ES-I3 (cell line): ENCODE results near the gene ATN1.
"Not testable (repeated sequence)": the region's sequence is repeated elsewhere in the genome, so short reads cannot be mapped to it uniquely, and the experiment has no call there.

Experiments used
- H3K36me3 ChIP-seq: 2 replicates; pipeline ENCODE4 v1.6.1; 2013; ENCODE audit warnings: mild to moderate bottlenecking, low read length, control low read depth, moderate library complexity; ENCODE audit not compliant: insufficient read depth
- H3K4me1 ChIP-seq: 2 replicates; pipeline ENCODE4 v1.6.1; 2013; ENCODE audit warnings: mild to moderate bottlenecking, control low read depth, low read length; ENCODE audit not compliant: insufficient read depth
- H3K9ac ChIP-seq: 2 replicates; pipeline ENCODE4 v1.6.1; 2013; ENCODE audit warnings: low read depth, mild to moderate bottlenecking, low read length, moderate library complexity
- H3K9me3 ChIP-seq: 2 replicates; pipeline ENCODE4 v1.6.1; 2013; ENCODE audit warnings: mild to moderate bottlenecking, low read length, moderate library complexity; ENCODE audit not compliant: control insufficient read depth, insufficient read depth

The ATN1 gene, protein sequence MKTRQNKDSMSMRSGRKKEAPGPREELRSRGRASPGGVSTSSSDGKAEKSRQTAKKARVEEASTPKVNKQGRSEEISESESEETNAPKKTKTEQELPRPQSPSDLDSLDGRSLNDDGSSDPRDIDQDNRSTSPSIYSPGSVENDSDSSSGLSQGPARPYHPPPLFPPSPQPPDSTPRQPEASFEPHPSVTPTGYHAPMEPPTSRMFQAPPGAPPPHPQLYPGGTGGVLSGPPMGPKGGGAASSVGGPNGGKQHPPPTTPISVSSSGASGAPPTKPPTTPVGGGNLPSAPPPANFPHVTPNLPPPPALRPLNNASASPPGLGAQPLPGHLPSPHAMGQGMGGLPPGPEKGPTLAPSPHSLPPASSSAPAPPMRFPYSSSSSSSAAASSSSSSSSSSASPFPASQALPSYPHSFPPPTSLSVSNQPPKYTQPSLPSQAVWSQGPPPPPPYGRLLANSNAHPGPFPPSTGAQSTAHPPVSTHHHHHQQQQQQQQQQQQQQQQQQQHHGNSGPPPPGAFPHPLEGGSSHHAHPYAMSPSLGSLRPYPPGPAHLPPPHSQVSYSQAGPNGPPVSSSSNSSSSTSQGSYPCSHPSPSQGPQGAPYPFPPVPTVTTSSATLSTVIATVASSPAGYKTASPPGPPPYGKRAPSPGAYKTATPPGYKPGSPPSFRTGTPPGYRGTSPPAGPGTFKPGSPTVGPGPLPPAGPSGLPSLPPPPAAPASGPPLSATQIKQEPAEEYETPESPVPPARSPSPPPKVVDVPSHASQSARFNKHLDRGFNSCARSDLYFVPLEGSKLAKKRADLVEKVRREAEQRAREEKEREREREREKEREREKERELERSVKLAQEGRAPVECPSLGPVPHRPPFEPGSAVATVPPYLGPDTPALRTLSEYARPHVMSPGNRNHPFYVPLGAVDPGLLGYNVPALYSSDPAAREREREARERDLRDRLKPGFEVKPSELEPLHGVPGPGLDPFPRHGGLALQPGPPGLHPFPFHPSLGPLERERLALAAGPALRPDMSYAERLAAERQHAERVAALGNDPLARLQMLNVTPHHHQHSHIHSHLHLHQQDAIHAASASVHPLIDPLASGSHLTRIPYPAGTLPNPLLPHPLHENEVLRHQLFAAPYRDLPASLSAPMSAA (N-terminal part only)

DNA sequence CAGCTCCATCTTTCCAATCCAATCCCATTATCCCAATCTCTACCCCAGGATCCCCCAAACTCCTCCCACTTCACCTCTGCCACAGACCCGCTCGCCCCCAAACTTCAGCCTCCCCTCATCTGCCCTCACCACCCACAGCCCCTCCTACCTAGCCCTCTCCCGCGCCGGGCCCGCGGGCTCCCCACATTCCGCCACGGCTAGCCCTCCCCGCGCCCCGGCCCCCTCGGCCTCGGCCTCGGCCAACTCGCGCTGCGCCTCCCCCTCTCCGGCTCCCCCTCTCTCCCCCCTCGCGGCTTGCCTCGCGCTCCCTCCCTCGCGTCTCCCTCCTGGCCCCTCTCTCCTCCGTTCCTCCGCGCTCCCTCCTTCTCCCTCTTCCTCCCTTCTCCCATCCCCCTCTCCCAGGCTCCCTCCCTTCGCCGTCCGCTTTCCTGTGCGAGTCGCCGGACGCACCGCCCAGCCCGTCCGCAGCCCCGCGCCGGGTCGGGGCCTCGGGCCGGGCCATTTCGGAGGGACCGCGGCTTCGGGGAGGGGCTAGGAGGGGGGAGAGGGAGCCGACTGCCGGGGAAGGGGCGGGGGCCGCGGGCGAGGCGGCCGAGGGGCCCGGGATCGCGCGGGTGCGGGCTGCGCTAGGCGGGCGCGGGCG lies at the start of gene ATN1:
Gene ATN1 (plus strand): TSS at position 581 of the 643 bp plus-strand sequence. CDS start 6,043 bp downstream, outside the sequence.
- Histone ChIP-seq H3K36me3 (peaks cover 4% of the 10 kb centered on the region), H3K9me3 (no peaks in the 10 kb centered on the region), H3K4me1 (peaks cover 21% of the 10 kb centered on the region), H3K9ac (peak within 1 kb of the TSS; percentile 81)

DNA sequence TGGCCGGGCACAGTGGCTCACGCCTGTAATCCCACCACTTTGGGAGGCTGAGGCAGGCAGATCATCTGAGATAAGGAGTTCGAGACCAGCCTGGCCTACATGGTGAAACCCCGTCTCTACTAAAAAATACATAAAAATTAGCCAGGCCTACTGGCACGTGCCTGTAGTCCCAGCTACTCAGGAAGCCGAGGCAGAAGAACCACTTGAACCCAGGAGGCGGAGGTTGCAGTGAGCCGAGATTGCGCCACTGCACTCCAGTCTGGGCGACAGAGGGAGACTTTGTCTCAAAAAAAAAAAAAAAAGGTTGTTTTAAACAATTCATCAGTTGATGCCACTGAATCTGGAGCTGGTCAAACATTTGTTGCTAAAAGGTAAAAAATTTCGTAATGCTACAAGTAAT lies 47.9 kb upstream of the ATN1 start:
- not testable (repeated sequence) for H3K9ac ChIP-seq, H3K9me3 ChIP-seq, H3K4me1 ChIP-seq, H3K36me3 ChIP-seq

DNA sequence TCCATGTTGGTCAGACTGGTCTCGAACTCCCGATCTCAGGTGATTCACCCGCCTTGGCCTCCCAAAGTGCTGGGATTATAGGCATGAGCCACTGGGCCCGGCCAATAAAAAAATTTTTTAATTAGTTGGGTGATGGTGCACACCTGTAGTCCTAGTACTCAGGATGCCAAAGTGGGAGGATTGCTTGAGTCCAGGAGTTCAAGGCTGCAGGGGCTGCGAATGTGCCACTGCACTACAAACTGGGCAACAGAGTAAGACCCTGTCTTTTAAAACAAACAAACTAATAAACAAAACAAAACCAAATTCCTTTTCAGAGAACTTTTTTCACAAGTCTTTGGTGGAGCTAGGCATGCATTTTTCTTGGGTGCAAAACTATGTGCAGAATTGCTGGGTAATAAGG lies 44.5 kb upstream of the ATN1 start:
- H3K9me3 ChIP-seq, result no peaks in the 10 kb centered on the region
- H3K4me1 ChIP-seq, result peaks cover 18% of the 10 kb centered on the region
- H3K9ac ChIP-seq, result no peak overlapping the region
- H3K36me3 ChIP-seq, result no peaks in the 10 kb centered on the region

DNA sequence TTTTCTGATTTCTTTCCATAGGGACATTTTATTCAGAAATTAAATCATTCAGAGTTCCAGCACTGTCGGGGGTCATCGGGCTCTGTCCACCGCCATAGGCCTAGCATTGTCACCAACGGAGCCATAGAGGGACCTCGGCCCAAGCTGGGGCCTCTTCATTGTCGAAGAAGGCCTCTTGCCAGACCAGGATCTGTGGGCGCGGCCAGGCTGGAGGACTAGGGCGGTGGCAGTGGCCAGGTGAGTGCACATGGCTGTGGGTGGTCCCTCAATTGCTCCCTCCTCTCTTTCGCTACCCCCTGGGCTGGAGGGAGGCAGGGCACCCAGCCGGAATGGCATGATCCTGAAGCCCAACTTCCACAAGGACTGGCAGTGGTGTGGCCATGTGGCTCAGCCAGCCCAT lies 44.1 kb upstream of the ATN1 start:
- peaks cover 23% of the 10 kb centered on the region for H3K4me1 ChIP-seq
- H3K9me3 ChIP-seq, result no peaks in the 10 kb centered on the region
- H3K36me3 ChIP-seq, result no peaks in the 10 kb centered on the region
- no peak overlapping the region for H3K9ac ChIP-seq

DNA sequence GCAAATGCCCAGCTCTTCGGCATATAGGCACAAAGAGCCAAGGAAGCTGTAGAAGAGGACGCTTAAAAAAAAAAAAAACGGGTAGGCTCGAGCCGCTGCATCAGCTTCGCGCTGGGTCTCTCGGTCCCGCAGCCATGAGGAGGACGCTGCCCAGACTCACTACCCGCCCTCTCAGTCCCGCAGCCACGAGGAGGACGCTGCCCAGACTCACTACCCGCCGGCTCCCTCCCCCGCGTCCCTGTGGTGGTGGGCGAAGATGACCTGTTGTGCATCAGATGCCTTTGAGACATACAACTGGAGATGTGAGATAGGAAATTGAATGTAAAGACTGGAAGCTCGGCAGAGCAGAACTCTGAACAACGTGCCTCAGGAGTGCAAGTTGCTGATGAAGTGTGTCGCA lies 43.2 kb upstream of the ATN1 start:
- Histone ChIP-seq H3K9ac (no peak overlapping the region), H3K36me3 (0 out of 2 replicates have a peak, but pooled peaks cover under 1% of the 10 kb centered on the region), H3K4me1 (peaks cover 23% of the 10 kb centered on the region), H3K9me3 (no peaks in the 10 kb centered on the region)

DNA sequence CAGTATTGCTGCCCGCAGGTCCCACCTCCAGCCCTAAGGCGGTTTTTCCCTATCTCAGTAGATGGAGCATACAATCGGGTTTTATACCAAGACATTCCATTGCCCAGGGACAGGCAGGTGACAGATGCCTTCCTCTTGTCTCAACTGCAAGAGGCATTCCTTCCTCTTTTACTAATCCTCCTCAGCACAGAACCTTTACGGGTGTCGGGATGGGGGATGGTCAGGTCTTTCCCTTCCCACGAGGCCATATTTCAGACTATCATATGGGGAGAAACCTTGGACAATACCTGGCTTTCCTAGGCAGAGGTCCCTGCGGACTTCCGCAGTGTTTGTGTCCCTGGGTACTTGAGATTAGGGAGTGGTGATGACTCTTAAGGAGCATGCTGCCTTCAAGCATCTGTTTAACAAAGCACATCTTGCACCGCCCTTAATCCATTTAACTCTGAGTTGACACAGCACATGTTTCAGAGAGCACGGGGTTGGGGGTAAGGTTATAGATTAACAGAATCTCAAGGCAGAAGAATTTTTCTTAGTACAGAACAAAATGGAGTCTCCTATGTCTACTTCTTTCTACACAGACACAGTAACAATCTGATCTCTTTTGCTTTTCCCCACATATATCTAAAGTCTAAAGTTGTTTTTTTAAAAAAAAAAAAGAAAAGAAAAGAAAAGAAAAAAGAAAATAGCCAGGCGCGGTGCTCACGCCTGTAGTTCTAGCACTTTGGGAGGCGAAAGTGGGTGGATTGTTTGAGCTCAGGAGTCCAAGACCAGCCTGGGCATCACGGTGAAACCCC lies 41.4 kb upstream of the ATN1 start:
- H3K9ac ChIP-seq, H3K9me3 ChIP-seq, H3K36me3 ChIP-seq: not testable (repeated sequence)
- H3K4me1 ChIP-seq, result peaks cover 29% of the 10 kb centered on the region

DNA sequence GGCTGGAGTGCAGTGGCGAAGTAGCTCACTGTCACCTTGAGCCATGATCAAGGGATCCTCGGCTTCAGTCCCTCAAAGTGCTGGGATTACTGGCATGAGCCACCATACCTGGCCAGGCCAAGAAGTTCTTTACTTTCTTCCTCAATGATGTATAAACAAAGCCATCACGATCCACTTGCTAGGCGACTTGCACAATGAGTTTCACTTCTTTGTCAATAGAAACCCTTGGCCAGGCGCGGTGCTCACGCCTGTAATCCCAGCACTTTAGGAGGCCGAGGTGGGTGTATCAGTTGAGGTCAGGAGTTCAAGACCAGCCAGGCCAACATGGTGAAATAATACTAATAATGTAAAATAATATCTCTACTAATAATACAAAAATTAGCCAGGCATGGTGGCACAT lies 40.3 kb upstream of the ATN1 start:
- Histone ChIP-seq H3K9me3 (no peaks in the 10 kb centered on the region), H3K4me1 (peaks cover 29% of the 10 kb centered on the region), H3K9ac (no peak overlapping the region), H3K36me3 (0 out of 2 replicates have a peak, but pooled peaks cover 2% of the 10 kb centered on the region)

DNA sequence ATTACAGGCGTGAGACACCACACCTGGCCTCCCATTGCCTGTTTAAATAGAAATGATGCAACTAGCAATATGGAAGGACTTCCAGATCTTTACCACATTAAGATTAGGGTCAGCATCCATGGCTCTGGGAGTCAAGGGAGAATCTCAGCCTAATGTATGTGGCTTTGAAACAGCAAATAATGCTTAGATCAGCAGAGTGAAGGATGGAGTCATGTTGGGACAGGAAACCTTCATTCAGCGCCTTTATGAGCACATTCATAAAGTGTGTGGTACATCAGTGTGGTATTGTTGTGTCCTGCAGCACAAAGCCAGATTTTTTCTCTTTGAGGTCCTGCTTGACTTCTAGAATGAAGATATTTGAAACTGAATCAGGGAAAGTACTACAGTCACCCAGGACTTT lies 39.4 kb upstream of the ATN1 start:
- H3K9ac ChIP-seq, result no peak overlapping the region
- H3K4me1 ChIP-seq, result peaks cover 29% of the 10 kb centered on the region
- 0 out of 2 replicates have a peak, but pooled peaks cover 2% of the 10 kb centered on the region for H3K36me3 ChIP-seq
- no peaks in the 10 kb centered on the region for H3K9me3 ChIP-seq

DNA sequence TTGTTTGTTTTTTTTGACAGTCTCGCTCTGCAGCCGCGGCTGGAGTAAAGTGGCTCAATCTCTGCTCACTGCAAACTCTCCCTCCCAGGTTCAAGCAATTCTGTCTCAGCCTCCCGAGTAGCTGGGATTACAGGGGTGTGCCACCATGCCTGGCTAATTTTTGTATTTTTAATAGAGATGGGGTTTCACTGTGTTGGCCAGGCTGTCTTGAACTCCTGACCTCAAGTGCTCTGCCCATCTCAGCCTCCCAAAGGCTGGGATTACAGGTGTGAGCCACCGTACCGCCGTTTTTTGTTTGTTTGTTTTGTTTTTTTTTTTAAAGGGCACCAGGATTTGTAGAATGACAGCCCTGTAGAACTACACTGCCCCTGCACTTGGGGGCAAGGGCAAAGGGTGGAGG lies 39.0 kb upstream of the ATN1 start:
- H3K9ac ChIP-seq, H3K9me3 ChIP-seq, H3K36me3 ChIP-seq: not testable (repeated sequence)
- peaks cover 29% of the 10 kb centered on the region for H3K4me1 ChIP-seq

DNA sequence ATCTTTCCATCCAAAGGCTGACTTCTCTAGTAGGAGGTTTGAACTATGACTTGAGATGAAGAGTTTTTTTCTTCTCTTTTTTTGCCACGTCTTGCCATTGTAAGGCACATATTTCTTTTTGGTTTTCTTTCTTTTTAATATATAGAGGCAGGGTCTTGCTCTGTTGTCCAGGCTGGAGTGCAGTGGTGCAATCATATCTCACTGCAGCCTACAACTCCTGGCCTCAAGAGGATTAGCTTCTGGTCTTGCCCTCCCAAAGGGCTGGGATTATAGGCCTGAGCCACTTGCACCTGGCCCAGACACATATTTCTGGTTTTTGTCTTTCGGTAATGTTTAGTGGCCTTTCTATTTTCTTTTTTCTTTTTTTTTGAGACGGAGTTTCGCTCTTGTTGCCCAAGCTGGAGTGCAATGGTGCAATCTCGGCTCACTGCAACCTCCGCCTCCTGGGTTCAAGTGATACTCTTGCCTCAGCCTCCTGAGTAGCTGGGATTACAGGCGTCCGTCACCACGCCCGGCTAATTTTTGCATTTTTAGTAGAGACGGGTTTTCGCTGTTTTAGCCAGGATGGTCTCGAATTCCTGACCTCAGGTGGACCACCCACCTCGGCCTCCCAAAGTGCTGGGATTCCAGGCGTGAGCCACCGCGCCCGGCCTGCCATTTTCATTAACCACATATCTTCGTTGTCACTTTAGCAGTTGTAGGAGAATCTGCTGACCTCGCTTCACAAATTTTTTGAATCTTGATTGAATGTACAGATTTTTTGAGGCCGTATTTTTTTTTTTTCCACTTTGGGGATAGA lies 37.8 kb upstream of the ATN1 start:
- H3K36me3 ChIP-seq, H3K9me3 ChIP-seq: not testable (repeated sequence)
- peak overlapping the region; percentile 25 for H3K9ac ChIP-seq
- peaks cover 24% of the 10 kb centered on the region for H3K4me1 ChIP-seq

DNA sequence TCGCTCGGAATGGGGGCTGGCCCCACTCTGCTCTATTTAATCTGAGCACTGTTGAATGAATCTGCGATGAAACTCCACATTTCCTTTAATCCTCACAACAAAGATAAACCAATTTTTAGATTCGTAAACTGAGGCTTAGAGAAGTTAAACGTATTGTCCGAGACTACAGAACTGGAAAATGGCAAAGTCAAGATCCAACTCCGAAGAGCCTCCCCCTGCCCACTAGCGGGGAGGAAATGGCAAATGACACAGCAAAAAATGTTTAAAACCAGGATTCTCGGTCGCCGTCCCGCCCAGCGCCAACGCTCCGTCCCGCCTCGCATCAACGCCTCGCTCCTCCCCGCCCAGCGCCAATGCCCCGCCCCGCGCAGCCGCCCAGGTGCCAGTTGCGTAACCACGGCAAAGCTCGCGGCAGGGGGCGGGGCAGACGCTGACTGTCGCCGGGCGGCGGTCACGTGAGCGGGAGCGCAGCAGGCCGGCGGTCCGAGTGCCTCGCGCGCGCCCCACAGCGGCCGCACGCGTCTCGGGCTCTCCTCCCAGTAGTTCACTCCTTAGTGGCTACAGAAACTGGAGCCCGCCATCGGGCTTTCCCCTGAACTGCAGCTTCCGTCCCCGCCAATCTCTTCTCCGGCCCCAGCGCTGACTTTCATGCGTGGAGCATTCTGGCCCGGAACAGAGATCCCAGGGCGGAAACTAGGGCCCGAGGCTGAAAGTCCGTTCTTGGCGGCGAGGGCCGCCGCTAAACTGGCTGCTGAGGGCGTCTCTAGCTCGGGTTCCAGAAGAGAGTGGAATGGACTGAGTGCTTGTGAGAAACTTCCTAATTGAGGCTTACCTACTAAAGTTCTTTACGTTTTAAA lies 36.7 kb upstream of the ATN1 start:
- H3K9me3 ChIP-seq, result no peaks in the 10 kb centered on the region
- peaks cover 22% of the 10 kb centered on the region for H3K4me1 ChIP-seq
- H3K36me3 ChIP-seq, result 0 out of 2 replicates have a peak, but pooled peaks cover 2% of the 10 kb centered on the region
- H3K9ac ChIP-seq, result peak overlapping the region; percentile 47

DNA sequence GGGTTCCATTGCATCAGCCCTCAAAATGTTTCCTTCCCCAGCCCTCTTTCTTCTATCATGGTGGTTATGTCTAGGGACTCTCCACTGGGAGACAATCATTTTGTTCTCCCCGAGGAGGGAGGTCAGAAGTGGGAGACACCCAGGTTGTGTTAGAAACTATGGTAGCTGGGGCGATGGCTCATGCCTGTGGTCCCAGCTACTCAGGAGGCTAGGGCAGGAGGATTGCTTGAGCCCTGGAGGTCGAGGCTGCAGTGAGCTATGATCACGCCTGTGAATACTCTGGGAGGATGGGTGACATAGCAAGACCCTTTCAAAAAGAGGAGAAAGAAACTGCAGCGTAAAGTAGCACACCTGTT lies 36.1 kb upstream of the ATN1 start:
- H3K4me1 ChIP-seq, result peaks cover 22% of the 10 kb centered on the region
- no peaks in the 10 kb centered on the region for H3K9me3 ChIP-seq
- H3K9ac ChIP-seq, result peak overlapping the region; percentile 47
- 0 out of 2 replicates have a peak, but pooled peaks cover 2% of the 10 kb centered on the region for H3K36me3 ChIP-seq
